B cell (primary cell): ENCODE data around the gene EIF3A. TPM values are rescaled to one million over a fixed set of nuclear protein-coding genes. Genes with fewer than 3 reads are reported as not detected.
"Not testable (repeated sequence)": the region's sequence is repeated elsewhere in the genome, so short reads cannot be mapped to it uniquely, and the experiment has no call there.

Source experiments
- ATAC-seq: fragments of 200-7000 bp; cut with Tn5 transposase; one replicate; pipeline ENCODE4 v1.10.0; 2021; ENCODE audit warnings: low read depth, mild to moderate bottlenecking, moderate number of reproducible peaks, moderate library complexity
- CTCF ChIA-PET: fragments of 350-600 bp; sonication (Branson Sonifier 250); formaldehyde crosslinking; loops from one replicate; lab custom pipeline; 2021; ENCODE audit warnings: antibody characterized with exemption, inconsistent platforms; lab: Charles Lee
- POLR2A ChIA-PET: fragments of 350-600 bp; sonication (Branson Sonifier 250); formaldehyde crosslinking; loops from one replicate; lab custom pipeline; 2021; ENCODE audit warnings: antibody characterized with exemption; lab: Charles Lee
- DNase-seq: peaks from one replicate; pipeline ENCODE4 v3.0.0; 2013
- H2AFZ ChIP-seq: 2 replicates; pipeline ENCODE4 v1.6.1; 2012; ENCODE audit warnings: mild to moderate bottlenecking, low read depth, low read length; ENCODE audit not compliant: insufficient read depth, poor library complexity, severe bottlenecking
- H3K27ac ChIP-seq, 2 donors: 1 replicate in 1 of 2; 2 replicates in 1 of 2; pipeline ENCODE4 v1.5.1; 2012 to 2013; ENCODE audit warnings: low read length in 2 of 2, mild to moderate bottlenecking in 2 of 2, moderate library complexity in 1 of 2
- H3K27me3 ChIP-seq, 4 experiments: fragments of 200-600 bp in 1 of 4; sonication (generic) in 1 of 4; replicated peaks in 1 of 4; 1 replicate in 2 of 4; 2 replicates in 2 of 4; pipeline versions ENCODE4 v1.6.1 to v1.7.0; 2013 to 2016; ENCODE audit warnings: low read length in 3 of 4, mild to moderate bottlenecking in 2 of 4, mixed read lengths in 1 of 4, moderate library complexity in 1 of 4; ENCODE audit not compliant: insufficient read depth in 4 of 4, control insufficient read depth in 3 of 4; ENCODE audit errors: control extremely low read depth in 1 of 4
- H3K36me3 ChIP-seq, 2 experiments: replicated peaks in 1 of 2; 1 replicate in 1 of 2; 2 replicates in 1 of 2; pipeline versions ENCODE4 v1.6.1 to v1.7.1; 2013; ENCODE audit warnings: low read length in 1 of 2; ENCODE audit not compliant: insufficient read depth in 2 of 2, control insufficient read depth in 1 of 2; ENCODE audit errors: control extremely low read depth in 1 of 2, extremely low read depth in 1 of 2
- H3K4me1 ChIP-seq, 2 donors: fragments of 200-600 bp in 1 of 2; sonication (generic) in 1 of 2; 1 replicate in 1 of 2; 2 replicates in 1 of 2; pipeline versions ENCODE4 v1.5.1 to v1.6.1; 2013 to 2017; ENCODE audit warnings: low read length in 2 of 2; ENCODE audit not compliant: control insufficient read depth in 2 of 2, insufficient read depth in 2 of 2
- H3K4me2 ChIP-seq: replicated peaks from 2 replicates; pipeline ENCODE3; 2012; ENCODE audit warnings: mild to moderate bottlenecking, low read depth, low read length; ENCODE audit not compliant: poor library complexity, severe bottlenecking
- H3K4me3 ChIP-seq, 5 experiments: fragments of 200-600 bp in 1 of 5; sonication (generic) in 1 of 5; 1 replicate in 3 of 5; 2 replicates in 2 of 5; pipeline versions ENCODE4 v1.5.1 to v1.7.0; 2011 to 2016; ENCODE audit warnings: low read length in 4 of 5, mild to moderate bottlenecking in 4 of 5, low read depth in 2 of 5, control low read depth in 1 of 5, moderate library complexity in 1 of 5; ENCODE audit not compliant: insufficient read depth in 1 of 5; ENCODE audit errors: control extremely low read depth in 1 of 5, extremely low read depth in 1 of 5
- H3K79me2 ChIP-seq: fragments of 200-600 bp; sonication (generic); one replicate; pipeline ENCODE4 v1.6.0; 2016; ENCODE audit warnings: low read length; ENCODE audit not compliant: control insufficient read depth, insufficient read depth
- H3K9ac ChIP-seq: fragments of 200-600 bp; sonication (generic); 2 replicates; pipeline ENCODE4 v1.6.1; 2017; ENCODE audit warnings: mild to moderate bottlenecking, low read length, moderate library complexity
- H3K9me3 ChIP-seq, 3 donors: one replicate each; pipeline versions ENCODE4 v1.6.1 to v1.7.1; 2013; ENCODE audit warnings: low read length in 2 of 3; ENCODE audit not compliant: control insufficient read depth in 2 of 3, insufficient read depth in 1 of 3; ENCODE audit errors: control extremely low read depth in 1 of 3
- H4K20me1 ChIP-seq: 2 replicates; pipeline ENCODE4 v1.6.0; 2012; ENCODE audit warnings: mild to moderate bottlenecking, low read length; ENCODE audit not compliant: insufficient read depth, control insufficient read depth, poor library complexity, severe bottlenecking
- H3K27ac Mint-ChIP-seq: one replicate; pipeline ENCODE4 v1.8.0; 2021; ENCODE audit warnings: mixed read lengths
- H3K27me3 Mint-ChIP-seq: one replicate; pipeline ENCODE4 v1.8.0; 2021; ENCODE audit warnings: mixed read lengths
- H3K4me1 Mint-ChIP-seq: one replicate; pipeline ENCODE4 v1.8.0; 2021; ENCODE audit warnings: mixed read lengths
- H3K4me3 Mint-ChIP-seq: one replicate; pipeline ENCODE4 v1.8.0; 2021; ENCODE audit warnings: mixed read lengths
- H3K9me3 Mint-ChIP-seq: one replicate; pipeline ENCODE4 v1.8.0; 2022; ENCODE audit warnings: mixed read lengths; ENCODE audit not compliant: insufficient read depth
- WGBS: methylation state at CpG from one replicate; pipeline ENCODE4 v1.1.5; 2013; ENCODE audit warnings: missing lambda C conversion rate; ENCODE audit not compliant: insufficient coverage; 5-methylcytosine and 5-hydroxymethylcytosine counted together
- intact Hi-C: fragments of 100-400 bp; cut with micrococcal nuclease; formaldehyde crosslinking; loops from one replicate; pipeline ENCODE4 v1.10.0; 2022
- polyA plus RNA-seq: library from polyadenylated mRNA; depleted of rRNA; stranded (reverse); fragments of >200 nt; gene quantifications from 2 replicates; pipeline ENCODE4 v1.2.3, GENCODE V29; 2012
- total RNA-seq, 2 donors: library from RNA; stranded (reverse); fragments of 120-200 nt in 1 of 2; gene quantifications; 1 replicate in 1 of 2; 2 replicates in 1 of 2; pipeline versions ENCODE4 v1.2.3 to v1.2.4, GENCODE V29; 2013 to 2022

EIF3A gene
- total and polyA plus RNA-seq, 2 donors (not counting 1 experiment from before 2014, with no cell fraction given), result 8.8 to 94.5 TPM

DNA sequence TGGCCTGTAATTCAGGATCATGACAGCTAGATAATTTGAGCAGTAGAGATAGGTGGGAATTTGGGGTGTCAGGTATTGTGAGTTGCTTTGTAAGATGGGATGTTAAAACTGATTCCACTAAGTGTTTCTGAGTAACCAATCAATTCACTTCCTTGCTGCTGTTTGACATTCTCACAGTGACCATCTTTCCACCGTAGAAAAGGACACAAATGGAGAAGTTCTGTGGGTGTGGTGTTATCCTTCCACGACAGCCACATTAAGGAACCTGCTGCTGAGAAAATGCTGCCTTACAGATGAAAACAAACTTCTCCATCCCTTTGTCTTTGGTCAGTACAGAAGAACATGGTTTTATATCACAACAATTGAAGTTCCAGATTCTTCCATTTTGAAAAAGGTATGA is 27.2 kb upstream of the EIF3A start:
- H3K79me2 ChIP-seq, H3K9ac ChIP-seq, H4K20me1 ChIP-seq, H2AFZ ChIP-seq, H3K4me3 Mint-ChIP-seq, CTCF ChIA-PET, ATAC-seq, H3K27me3 ChIP-seq, H3K9me3 Mint-ChIP-seq, H3K9me3 ChIP-seq, POLR2A ChIA-PET, H3K4me1 Mint-ChIP-seq, H3K27me3 Mint-ChIP-seq, H3K27ac Mint-ChIP-seq, H3K27ac ChIP-seq, DNase-seq, H3K4me3 ChIP-seq, intact Hi-C loops, H3K4me2 ChIP-seq: not testable (repeated sequence)
- Histone ChIP-seq H3K36me3 (peaks cover 0 to 15% of the 10 kb centered on the region in 2 experiments), H3K4me1 (peaks cover 6 to 12% of the 10 kb centered on the region in 2 donors)
- whole genome bisulfite sequencing, result no CpG with 5 or more reads among the region's 2 CpGs

DNA sequence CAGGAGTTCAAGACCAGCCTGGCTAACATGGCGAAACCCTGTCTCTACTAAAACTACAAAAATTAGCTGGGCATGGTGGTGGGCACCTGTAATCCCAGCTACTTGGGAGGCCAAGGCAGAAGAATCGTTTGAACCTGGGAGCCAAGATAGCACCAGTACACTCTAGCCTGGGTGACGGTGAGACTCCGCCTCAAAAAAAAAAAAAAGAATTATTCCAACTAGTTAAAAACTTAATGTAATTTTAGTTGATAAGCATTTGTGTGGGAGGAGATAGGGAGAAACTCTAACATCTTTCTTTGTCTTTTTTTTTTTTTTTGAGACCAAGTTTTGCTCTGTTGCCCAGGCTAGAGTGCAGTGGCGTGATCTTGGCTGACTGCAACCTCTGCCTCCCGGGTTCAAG is 26.5 kb upstream of the EIF3A start:
- H3K4me3 Mint-ChIP-seq, POLR2A ChIA-PET: not testable (repeated sequence)

DNA sequence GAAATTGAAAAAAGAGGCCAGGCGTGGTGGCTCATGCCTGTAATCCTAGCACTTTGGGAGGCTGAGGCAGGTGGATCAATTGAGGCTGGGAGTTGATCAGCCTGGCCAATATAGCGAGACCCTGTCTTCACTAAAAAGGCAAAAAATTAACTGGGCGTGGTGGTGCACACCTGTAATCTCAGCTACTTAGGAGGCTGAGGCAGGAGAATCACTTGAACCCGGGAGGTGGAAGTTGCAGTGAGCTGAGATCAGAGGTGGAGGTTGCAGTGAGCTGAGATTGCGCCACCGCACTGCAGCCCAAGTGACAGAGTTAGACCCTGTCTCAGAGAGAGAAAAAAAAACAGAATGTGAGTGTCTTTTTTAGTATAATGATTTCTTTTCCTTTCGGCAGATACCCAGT is 25.3 kb upstream of the EIF3A start:
- H3K4me1 Mint-ChIP-seq, H3K4me2 ChIP-seq, intact Hi-C loops, H3K27me3 Mint-ChIP-seq, ATAC-seq, H3K9ac ChIP-seq, H3K9me3 ChIP-seq, H3K27me3 ChIP-seq, H2AFZ ChIP-seq, H3K4me3 ChIP-seq, DNase-seq, H3K79me2 ChIP-seq, H3K9me3 Mint-ChIP-seq, H4K20me1 ChIP-seq, CTCF ChIA-PET, H3K27ac Mint-ChIP-seq, POLR2A ChIA-PET, H3K27ac ChIP-seq: not testable (repeated sequence)
- Histone ChIP-seq H3K4me1 (peaks cover 6 to 12% of the 10 kb centered on the region in 2 donors), H3K36me3 (peaks cover 0 to 10% of the 10 kb centered on the region in 2 experiments)
- H3K4me3 Mint-ChIP-seq, result peak overlapping the region; percentile 39
- WGBS, result 95% methylated on average over 6 of the region's 7 CpGs

More for the DNA sequence above, 26.5 kb upstream of the EIF3A start:
- CTCF ChIA-PET, H2AFZ ChIP-seq, H3K9me3 ChIP-seq, H3K9me3 Mint-ChIP-seq, H3K4me2 ChIP-seq, H3K27me3 Mint-ChIP-seq, H3K27ac ChIP-seq, H3K27me3 ChIP-seq, ATAC-seq, H3K4me3 ChIP-seq, H3K9ac ChIP-seq, H3K27ac Mint-ChIP-seq, intact Hi-C loops, H3K4me1 Mint-ChIP-seq, H3K79me2 ChIP-seq, DNase-seq, H4K20me1 ChIP-seq: not testable (repeated sequence)
- WGBS, result 100% methylated on average over 1 of the region's 6 CpGs
- H3K36me3 ChIP-seq, result peaks cover 0 to 15% of the 10 kb centered on the region in 2 experiments
- peaks cover 6 to 12% of the 10 kb centered on the region in 2 donors for H3K4me1 ChIP-seq
